Measurements from ENCODE around the gene MYO3B.

DNA sequence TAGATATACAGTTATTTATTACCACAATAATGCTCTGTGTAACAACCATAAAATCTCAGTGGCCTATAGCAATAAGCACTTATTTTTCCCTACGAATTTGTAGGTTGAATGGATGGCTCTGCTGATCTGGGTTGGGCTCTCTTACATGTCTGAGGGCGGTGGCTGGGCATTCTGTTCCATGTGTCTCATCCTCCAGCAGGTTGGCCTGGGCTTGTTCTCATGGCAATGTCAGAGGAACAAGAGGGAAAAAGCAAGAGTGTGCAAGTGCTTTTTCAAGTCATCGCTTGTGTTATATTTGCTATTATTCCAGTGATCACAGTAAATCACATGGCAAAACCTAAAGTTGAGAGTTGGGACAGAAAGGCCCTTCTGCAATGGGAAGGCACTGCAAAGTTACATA lies 30.4 kb upstream of the MYO3B start:
- no peak for TF ChIP-seq POLR2AphosphoS5 (IDR thresholded peaks at IDR 0.05; ENCODE audit: borderline replicate concordance, low read depth, low read length)
- TF ChIP-seq EZH2 (IDR thresholded peaks at IDR 0.05): no peak
